Mammary epithelial cell (primary cell): Measurements from ENCODE around the gene BCAS3.

Experiments
- EZH2 ChIP-seq: IDR thresholded peaks from 2 replicates; pipeline ENCODE4 v1.6.1; 2012; ENCODE audit warnings: low read length, inconsistent platforms, borderline replicate concordance
- TF ChIP-seq, protein P1 (sequence below), 2 donors: IDR thresholded peaks in 1 of 2; conservative IDR thresholded peaks in 1 of 2; 2 replicates each; pipeline ENCODE4 v1.5.1; 2011 to 2012; ENCODE audit warnings: inconsistent platforms in 2 of 2, low read length in 2 of 2, mild to moderate bottlenecking in 2 of 2, control low read depth in 1 of 2, low read depth in 1 of 2; ENCODE audit not compliant: insufficient read depth in 1 of 2; ENCODE audit errors: extremely low read depth in 1 of 2

DNA sequence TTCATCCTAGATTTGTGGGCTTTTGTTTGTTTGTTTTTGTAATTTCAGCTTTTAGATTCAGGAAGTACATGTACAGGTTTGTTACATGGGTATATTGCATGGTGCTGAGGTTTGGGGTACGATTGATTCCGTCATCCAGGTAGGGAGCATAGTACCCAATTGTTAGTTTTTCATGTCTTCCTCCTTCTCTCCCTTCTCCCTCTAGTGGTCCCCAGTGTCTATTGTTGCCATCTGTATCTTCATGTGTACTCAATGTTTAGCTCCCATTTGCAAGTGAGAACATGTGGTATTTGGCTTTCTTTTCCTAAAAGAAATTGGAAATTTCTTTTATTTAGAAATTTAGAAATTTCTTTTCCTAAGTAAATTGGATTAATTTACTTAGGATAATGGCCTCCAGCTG lies 37.1 kb upstream of the BCAS3 start:
- TF ChIP-seq, protein P1, sequence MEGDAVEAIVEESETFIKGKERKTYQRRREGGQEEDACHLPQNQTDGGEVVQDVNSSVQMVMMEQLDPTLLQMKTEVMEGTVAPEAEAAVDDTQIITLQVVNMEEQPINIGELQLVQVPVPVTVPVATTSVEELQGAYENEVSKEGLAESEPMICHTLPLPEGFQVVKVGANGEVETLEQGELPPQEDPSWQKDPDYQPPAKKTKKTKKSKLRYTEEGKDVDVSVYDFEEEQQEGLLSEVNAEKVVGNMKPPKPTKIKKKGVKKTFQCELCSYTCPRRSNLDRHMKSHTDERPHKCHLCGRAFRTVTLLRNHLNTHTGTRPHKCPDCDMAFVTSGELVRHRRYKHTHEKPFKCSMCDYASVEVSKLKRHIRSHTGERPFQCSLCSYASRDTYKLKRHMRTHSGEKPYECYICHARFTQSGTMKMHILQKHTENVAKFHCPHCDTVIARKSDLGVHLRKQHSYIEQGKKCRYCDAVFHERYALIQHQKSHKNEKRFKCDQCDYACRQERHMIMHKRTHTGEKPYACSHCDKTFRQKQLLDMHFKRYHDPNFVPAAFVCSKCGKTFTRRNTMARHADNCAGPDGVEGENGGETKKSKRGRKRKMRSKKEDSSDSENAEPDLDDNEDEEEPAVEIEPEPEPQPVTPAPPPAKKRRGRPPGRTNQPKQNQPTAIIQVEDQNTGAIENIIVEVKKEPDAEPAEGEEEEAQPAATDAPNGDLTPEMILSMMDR (conservative IDR thresholded peaks at IDR 0.05 in 1 of 2, IDR thresholded peaks at IDR 0.05 in 1 of 2; ENCODE audit: extremely low read depth in 1 of 2, insufficient read depth in 1 of 2, low read depth in 1 of 2, low read length in 2 of 2), result peak; percentile 39
- TF ChIP-seq EZH2, result no peak
